Measurements from ENCODE around the gene TMEM9.

TMEM9 gene

GRCh38 chr1:201125800-201126199, 28.5 kb downstream of the TMEM9 start:
- ChIA-PET POLR2A (ENCODE audit: low non-redundant PET) (no interaction called here), CTCF (interaction anchor here (0.6 to 2.2 kb wide), 8 partner anchors 12 to 412 kb away, joined by 3 to 7 read pairs (median 4); no protein-coding TSS in a partner anchor)
- no peak for TF ChIP-seq CTCF (conservative IDR thresholded peaks at IDR 0.05; ENCODE audit: low read depth)
- H3K27ac ChIP-seq: no peak overlapping the region
- no peak for DNase-seq (ENCODE audit: low spot score)

GRCh38 chr1:201125019-201125418, 29.3 kb downstream of the TMEM9 start:
- TF ChIP-seq CTCF (conservative IDR thresholded peaks at IDR 0.05; ENCODE audit: low read depth): no peak
- no peak overlapping the region for H3K27ac ChIP-seq
- DNase-seq (ENCODE audit: low spot score): no peak
- ChIA-PET CTCF (interaction anchor here (0.7 to 1.2 kb wide), 3 partner anchors 10 to 130 kb away, joined by 3 to 5 read pairs (median 3); no protein-coding TSS in a partner anchor), POLR2A (ENCODE audit: low non-redundant PET) (no interaction called here)

- DNase-seq (ENCODE audit: low spot score): peak; percentile 42
- no peak overlapping the region for H3K27ac ChIP-seq
- ChIA-PET CTCF (interaction anchor here (1.3 kb wide), 1 partner anchor 38 kb away, joined by 5 read pairs; no protein-coding TSS in a partner anchor), POLR2A (ENCODE audit: low non-redundant PET) (interaction anchor here (0.6 kb wide), 1 partner anchor 233 kb away, joined by 3 read pairs; no protein-coding TSS in a partner anchor)
- no peak for TF ChIP-seq CTCF (conservative IDR thresholded peaks at IDR 0.05; ENCODE audit: low read depth)
Measured at GRCh38 chr1:201123866-201124265, 30.4 kb downstream of the TMEM9 start.

- TF ChIP-seq CTCF (conservative IDR thresholded peaks at IDR 0.05; ENCODE audit: low read depth): no peak
- no peak overlapping the region for H3K27ac ChIP-seq
- POLR2A ChIA-PET (ENCODE audit: low non-redundant PET): no interaction called here
- CTCF ChIA-PET: interaction anchor here (0.6 to 1.4 kb wide), 3 partner anchors 20 to 150 kb away, joined by 3 to 9 read pairs (median 4); no protein-coding TSS in a partner anchor
- DNase-seq (ENCODE audit: low spot score): peak; percentile 76
Measured at GRCh38 chr1:201122321-201122957, 31.8 kb downstream of the TMEM9 start.

GRCh38 chr1:201119206-201120197, 34.8 kb downstream of the TMEM9 start:
- H3K27ac ChIP-seq: no peak overlapping the region
- POLR2A ChIA-PET (ENCODE audit: low non-redundant PET): no interaction called here
- CTCF ChIA-PET: interaction anchor here (0.5 to 1.8 kb wide), 25 partner anchors 8 to 1389 kb away, joined by 3 to 14 read pairs (median 4); no protein-coding TSS in a partner anchor
- TF ChIP-seq CTCF (conservative IDR thresholded peaks at IDR 0.05; ENCODE audit: low read depth): peak; percentile 44
- peak; percentile 45 for DNase-seq (ENCODE audit: low spot score)

GRCh38 chr1:201116091-201116490, 38.2 kb downstream of the TMEM9 start:
- no peak for TF ChIP-seq CTCF (conservative IDR thresholded peaks at IDR 0.05; ENCODE audit: low read depth)
- no peak for DNase-seq (ENCODE audit: low spot score)
- CTCF ChIA-PET: interaction anchor here (0.6 to 1.5 kb wide), 4 partner anchors 12 to 592 kb away, joined by 3 to 9 read pairs (median 3); no protein-coding TSS in a partner anchor
- H3K27ac ChIP-seq: no peak overlapping the region
- POLR2A ChIA-PET (ENCODE audit: low non-redundant PET): interaction anchor here (0.6 kb wide), 3 partner anchors 233 to 391 kb away, joined by 3 read pairs; partner anchors contain the start of gene CSRP1

Measured in RWPE1 (cell line).